Measurements from ENCODE around the gene SIL1.

SIL1 gene

GRCh38 chr5:139090581-139090980, 107.6 kb downstream of the SIL1 start:
- no peaks in the 10 kb centered on the region for H3K4me1 ChIP-seq (ENCODE audit: control insufficient read depth in 1 of 2, insufficient read depth in 1 of 2, low read depth in 1 of 2, low read length in 1 of 2)
- no peaks in the 10 kb centered on the region for H3K36me3 ChIP-seq
- TF ChIP-seq CTCF (IDR thresholded peaks at IDR 0.05): no peak
- H3K4me3 ChIP-seq (ENCODE audit: low read depth in 1 of 2, low read length in 1 of 2): no peak overlapping the region
- no peaks in the 10 kb centered on the region for H3K27me3 ChIP-seq
- H3K9me3 ChIP-seq: no peaks in the 10 kb centered on the region
- H3K27ac ChIP-seq: no peak overlapping the region

- no peak for TF ChIP-seq CTCF (IDR thresholded peaks at IDR 0.05)
- Histone ChIP-seq H3K36me3 (no peaks in the 10 kb centered on the region), H3K9me3 (no peaks in the 10 kb centered on the region), H3K4me3 (ENCODE audit: low read depth in 1 of 2, low read length in 1 of 2) (no peak overlapping the region), H3K27me3 (no peaks in the 10 kb centered on the region), H3K27ac (no peak overlapping the region), H3K4me1 (ENCODE audit: control insufficient read depth in 1 of 2, insufficient read depth in 1 of 2, low read depth in 1 of 2, low read length in 1 of 2) (no peaks in the 10 kb centered on the region)
Measured at GRCh38 chr5:139088024-139088423, 110.1 kb downstream of the SIL1 start.

- TF ChIP-seq CTCF (IDR thresholded peaks at IDR 0.05): no peak
- no peak overlapping the region for H3K4me3 ChIP-seq (ENCODE audit: low read depth in 1 of 2, low read length in 1 of 2)
- H3K9me3 ChIP-seq: no peaks in the 10 kb centered on the region
- peaks cover 6 to 8% of the 10 kb centered on the region in 2 experiments for H3K4me1 ChIP-seq (ENCODE audit: control insufficient read depth in 1 of 2, insufficient read depth in 1 of 2, low read depth in 1 of 2, low read length in 1 of 2)
- H3K36me3 ChIP-seq: no peaks in the 10 kb centered on the region
- H3K27ac ChIP-seq: no peak overlapping the region
- no peaks in the 10 kb centered on the region for H3K27me3 ChIP-seq
Measured at GRCh38 chr5:139082813-139083498, 115.2 kb downstream of the SIL1 start.

- TF ChIP-seq CTCF (IDR thresholded peaks at IDR 0.05): no peak
- H3K36me3 ChIP-seq: no peaks in the 10 kb centered on the region
- H3K27me3 ChIP-seq: no peaks in the 10 kb centered on the region
- peaks cover 15 to 23% of the 10 kb centered on the region in 2 experiments for H3K4me1 ChIP-seq (ENCODE audit: control insufficient read depth in 1 of 2, insufficient read depth in 1 of 2, low read depth in 1 of 2, low read length in 1 of 2)
- no peaks in the 10 kb centered on the region for H3K9me3 ChIP-seq
- no peak overlapping the region for H3K4me3 ChIP-seq (ENCODE audit: low read depth in 1 of 2, low read length in 1 of 2)
- H3K27ac ChIP-seq: no peak overlapping the region
Measured at GRCh38 chr5:139079991-139080610, 118.1 kb downstream of the SIL1 start.

- H3K27ac ChIP-seq: no peak overlapping the region
- peaks cover 15 to 23% of the 10 kb centered on the region in 2 experiments for H3K4me1 ChIP-seq (ENCODE audit: control insufficient read depth in 1 of 2, insufficient read depth in 1 of 2, low read depth in 1 of 2, low read length in 1 of 2)
- no peaks in the 10 kb centered on the region for H3K36me3 ChIP-seq
- TF ChIP-seq CTCF (IDR thresholded peaks at IDR 0.05): no peak
- H3K27me3 ChIP-seq: no peaks in the 10 kb centered on the region
- no peaks in the 10 kb centered on the region for H3K9me3 ChIP-seq
- no peak overlapping the region for H3K4me3 ChIP-seq (ENCODE audit: low read depth in 1 of 2, low read length in 1 of 2)
Measured at GRCh38 chr5:139079225-139079990, 118.8 kb downstream of the SIL1 start.

Measured in neutrophil (primary cell).